Measurements from ENCODE around the gene DNM1. TPM values are rescaled to one million over a fixed set of nuclear protein-coding genes. Genes with fewer than 3 reads are reported as not detected.

Gene DNM1
- total and polyA plus RNA-seq, 10 of the 15 experiments (the other 5 are each of a cell fraction or from before 2014, with no cell fraction given) = 0.06 to 0.67 (median 0.19) TPM; not detected in 3

- TF ChIP-seq RFX5 (IDR thresholded peaks at IDR 0.05; ENCODE audit: low read depth, low read length) (no peak), ZNF384 (IDR thresholded peaks at IDR 0.05; ENCODE audit: borderline replicate concordance, low read depth, low read length) (no peak), TAF1 (IDR thresholded peaks at IDR 0.05; ENCODE audit: borderline replicate concordance, low read depth, low read length) (peak; percentile 69; the same call in 1 of the 2 replicates), TBL1XR1 (IDR thresholded peaks at IDR 0.05; ENCODE audit: low read depth, low read length) (no peak), SKIL (IDR thresholded peaks at IDR 0.05; ENCODE audit: low read depth, poor library complexity, severe bottlenecking) (no peak), CBX3 (IDR thresholded peaks at IDR 0.05; ENCODE audit: borderline replicate concordance, low read depth) (no peak), MTA2 (IDR thresholded peaks at IDR 0.05; ENCODE audit: low read depth) (0 out of 2 replicates have a peak, but pooled peaks have one; percentile 40), SMC3 (IDR thresholded peaks at IDR 0.05; ENCODE audit: borderline replicate concordance, low read length) (no peak; the same call in 1 of the 2 replicates), SUZ12 (IDR thresholded peaks at IDR 0.05; ENCODE audit: unreplicated experiment) (no peak), IRF3 (IDR thresholded peaks at IDR 0.05) (no peak), E4F1 (IDR thresholded peaks at IDR 0.05; ENCODE audit: borderline replicate concordance, partially characterized antibody) (no peak), CUX1 (IDR thresholded peaks at IDR 0.05; ENCODE audit: insufficient replicate concordance, low read depth, low read length) (no peak), RBBP5 (conservative IDR thresholded peaks at IDR 0.05) (no peak), MXI1 (IDR thresholded peaks at IDR 0.05; ENCODE audit: low read depth, low read length) (no peak), PML (IDR thresholded peaks at IDR 0.05; ENCODE audit: low read length) (peak; percentile 50; the same call in 1 of the 2 replicates), IRF4 (IDR thresholded peaks at IDR 0.05; ENCODE audit: low read depth, low read length) (no peak), SUPT20H (IDR thresholded peaks at IDR 0.05; ENCODE audit: borderline replicate concordance, control insufficient read depth, low read depth, low read length) (no peak), KAT2A (conservative IDR thresholded peaks at IDR 0.05; ENCODE audit: control insufficient read depth, low read depth, low read length) (no peak), RAD51 (IDR thresholded peaks at IDR 0.05) (no peak)
Observed at GRCh38 chr9:128159784-128160602, 43.2 kb upstream of the DNM1 start, which contains the start of gene BBLN (continued).
